GM18868 (cell line): ENCODE data around the gene RHOU.
"Not testable (repeated sequence)": the region's sequence is repeated elsewhere in the genome, so short reads cannot be mapped to it uniquely, and the experiment has no call there.

Experiments
- ATAC-seq: cut with Tn5 transposase; IDR thresholded peaks from one replicate; pipeline ENCODE4 v1.9.1; 2021; ENCODE audit warnings: mild to moderate bottlenecking, moderate library complexity; ENCODE audit not compliant: unreplicated experiment

The RHOU gene

GRCh38 chr1:228734881-228735801, at the start of gene RHOU:
TSS of gene RHOU (plus strand) at chr1:228735479. CDS start at chr1:228735743, 264 bp downstream.
- no peak for ATAC-seq

GRCh38 chr1:228687587-228687986, 47.7 kb upstream of the RHOU start:
- no peak for ATAC-seq

GRCh38 chr1:228689255-228689654, 46.0 kb upstream of the RHOU start:
- ATAC-seq = no peak

GRCh38 chr1:228691211-228691610, 44.1 kb upstream of the RHOU start:
- ATAC-seq = no peak

GRCh38 chr1:228691926-228692325, 43.4 kb upstream of the RHOU start:
- no peak for ATAC-seq

GRCh38 chr1:228694447-228694846, 40.8 kb upstream of the RHOU start:
- ATAC-seq = not testable (repeated sequence)

GRCh38 chr1:228695015-228695955, 40.0 kb upstream of the RHOU start:
- no peak for ATAC-seq

- no peak for ATAC-seq
Measured at GRCh38 chr1:228697207-228698016, 37.9 kb upstream of the RHOU start.

GRCh38 chr1:228698017-228698329, 37.3 kb upstream of the RHOU start:
- no peak for ATAC-seq

GRCh38 chr1:228702433-228702832, 32.8 kb upstream of the RHOU start:
- ATAC-seq = no peak

- no peak for ATAC-seq
Measured at GRCh38 chr1:228706305-228706704, 29.0 kb upstream of the RHOU start.

GRCh38 chr1:228717081-228717480, 18.2 kb upstream of the RHOU start:
- ATAC-seq = no peak

GRCh38 chr1:228721407-228721806, 13.9 kb upstream of the RHOU start:
- ATAC-seq = no peak

- no peak for ATAC-seq
Measured at GRCh38 chr1:228723287-228723686, 12.0 kb upstream of the RHOU start.

GRCh38 chr1:228723921-228724320, 11.4 kb upstream of the RHOU start:
- no peak for ATAC-seq

- ATAC-seq = no peak
Measured at GRCh38 chr1:228725178-228725577, 10.1 kb upstream of the RHOU start.

GRCh38 chr1:228727681-228728171, 7.6 kb upstream of the RHOU start:
- no peak for ATAC-seq

- no peak for ATAC-seq
Measured at GRCh38 chr1:228732426-228732825, 2.9 kb upstream of the RHOU start.

GRCh38 chr1:228733576-228733975, 1.7 kb upstream of the RHOU start:
- ATAC-seq = no peak

- no peak for ATAC-seq
Measured at GRCh38 chr1:228735871-228736586, 750 bp downstream of the RHOU start.
